Mammary epithelial cell (primary cell): ENCODE measurements around the gene ACOT13.

Experiments
- CTCF ChIP-seq, 2 donors: IDR thresholded peaks in 1 of 2; conservative IDR thresholded peaks in 1 of 2; 2 replicates each; pipeline ENCODE4 v1.5.1; 2011 to 2012; ENCODE audit warnings: inconsistent platforms in 2 of 2, low read length in 2 of 2, mild to moderate bottlenecking in 2 of 2, control low read depth in 1 of 2, low read depth in 1 of 2; ENCODE audit not compliant: insufficient read depth in 1 of 2; ENCODE audit errors: extremely low read depth in 1 of 2
- EZH2 ChIP-seq: IDR thresholded peaks from 2 replicates; pipeline ENCODE4 v1.6.1; 2012; ENCODE audit warnings: low read length, inconsistent platforms, borderline replicate concordance

- TF ChIP-seq CTCF (conservative IDR thresholded peaks at IDR 0.05 in 1 of 2, IDR thresholded peaks at IDR 0.05 in 1 of 2; ENCODE audit: extremely low read depth in 1 of 2, insufficient read depth in 1 of 2, low read depth in 1 of 2, low read length in 2 of 2) (no peak), EZH2 (no peak)
Measured at GRCh38 chr6:24734166-24734565, 67.3 kb downstream of the ACOT13 start.
